GM18861 (cell line): ENCODE measurements around the gene MOB3B.

Experiments used
- ATAC-seq: cut with Tn5 transposase; IDR thresholded peaks from one replicate; pipeline ENCODE4 v1.9.1; 2021; ENCODE audit not compliant: unreplicated experiment

MOB3B gene

GRCh38 chr9:27529316-27530278, at the start of gene MOB3B:
Gene MOB3B (minus strand): TSS chr9:27529814. CDS start chr9:27455550, 74,264 bp downstream.
- peak; percentile 73 for ATAC-seq

- ATAC-seq: peak; percentile 80
These were observed 44.3 kb upstream of the MOB3B start for GRCh38 chr9:27573634-27574590.

GRCh38 chr9:27572918-27573633, 43.5 kb upstream of the MOB3B start, which contains the start of gene C9orf72:
Gene C9orf72 (minus strand): TSS chr9:27573481. CDS start chr9:27567120, 6,361 bp downstream.
- peak; percentile 44 for ATAC-seq

- ATAC-seq: peak; percentile 43
These were observed 42.9 kb upstream of the MOB3B start for GRCh38 chr9:27572566-27572917.

- no peak for ATAC-seq
These were observed 42.4 kb upstream of the MOB3B start for GRCh38 chr9:27572061-27572460.

- no peak for ATAC-seq
These were observed 41.4 kb upstream of the MOB3B start for GRCh38 chr9:27571011-27571410.

GRCh38 chr9:27569406-27569805, 39.8 kb upstream of the MOB3B start:
- no peak for ATAC-seq

- no peak for ATAC-seq
These were observed 36.5 kb upstream of the MOB3B start for GRCh38 chr9:27566118-27566517.

- no peak for ATAC-seq
These were observed 36.1 kb upstream of the MOB3B start for GRCh38 chr9:27565696-27566095.

- ATAC-seq: no peak
These were observed 35.1 kb upstream of the MOB3B start for GRCh38 chr9:27564670-27565069.

GRCh38 chr9:27563738-27564430, 34.3 kb upstream of the MOB3B start:
- ATAC-seq: no peak

GRCh38 chr9:27561685-27562084, 32.1 kb upstream of the MOB3B start:
- peak; percentile 58 for ATAC-seq

GRCh38 chr9:27560457-27560856, 30.8 kb upstream of the MOB3B start:
- no peak for ATAC-seq

GRCh38 chr9:27558307-27558706, 28.7 kb upstream of the MOB3B start:
- no peak for ATAC-seq

GRCh38 chr9:27556470-27556869, 26.9 kb upstream of the MOB3B start:
- no peak for ATAC-seq

GRCh38 chr9:27554712-27555111, 25.1 kb upstream of the MOB3B start:
- ATAC-seq: no peak

GRCh38 chr9:27549196-27549755, 19.7 kb upstream of the MOB3B start:
- ATAC-seq: no peak

- ATAC-seq: peak; percentile 54
These were observed 18.6 kb upstream of the MOB3B start for GRCh38 chr9:27548055-27548741.

GRCh38 chr9:27545471-27545870, 15.9 kb upstream of the MOB3B start:
- ATAC-seq: no peak
